ENCODE results near the gene LETM1.

GRCh38 chr4:1789552-1789951 is 66.4 kb downstream of the LETM1 start:
- TF ChIP-seq HMG20A (CRISPR knock-in tag; IDR thresholded peaks at IDR 0.05; ENCODE audit: borderline replicate concordance) (no peak), CEBPB (IDR thresholded peaks at IDR 0.05; ENCODE audit: borderline replicate concordance, low read depth, low read length) (no peak), POLR2A (IDR thresholded peaks at IDR 0.05; ENCODE audit: insufficient read depth in 1 of 2, low read depth in 2 of 2, low read length in 2 of 2) (no peak), TFDP2 (CRISPR knock-in tag; IDR thresholded peaks at IDR 0.05) (no peak), DPF2 (CRISPR knock-in tag; IDR thresholded peaks at IDR 0.05; ENCODE audit: borderline replicate concordance, low read depth) (no peak), NR1H2 (CRISPR knock-in tag; IDR thresholded peaks at IDR 0.05; ENCODE audit: borderline replicate concordance, low read depth) (no peak)
